HG03175 (cell line): Measurements from ENCODE around the gene FAM149B1.
A peak's percentile ranks its signal among the peaks of the same experiment; 100 is the strongest.
"Not testable (repeated sequence)": the region's sequence is repeated elsewhere in the genome, so short reads cannot be mapped to it uniquely, and the experiment has no call there.

Experiments
- ATAC-seq: cut with Tn5 transposase; IDR thresholded peaks from one replicate; pipeline ENCODE4 v1.9.1; 2021; ENCODE audit warnings: mild to moderate bottlenecking, moderate library complexity; ENCODE audit not compliant: unreplicated experiment

FAM149B1 gene

GRCh38 chr10:73167783-73168464 lies at the start of gene FAM149B1, which contains the start of gene ECD:
Gene FAM149B1 (plus strand): TSS chr10:73168119. CDS start chr10:73168340, 221 bp downstream.
Gene ECD (minus strand): TSS chr10:73168008. CDS start chr10:73163937, 4,071 bp downstream.
- ATAC-seq, result peak; percentile 96

- ATAC-seq, result no peak
These were observed 48.5 kb upstream of the FAM149B1 start for GRCh38 chr10:73119457-73119856.

- ATAC-seq, result no peak
These were observed 48.0 kb upstream of the FAM149B1 start for GRCh38 chr10:73119952-73120351.

DNA sequence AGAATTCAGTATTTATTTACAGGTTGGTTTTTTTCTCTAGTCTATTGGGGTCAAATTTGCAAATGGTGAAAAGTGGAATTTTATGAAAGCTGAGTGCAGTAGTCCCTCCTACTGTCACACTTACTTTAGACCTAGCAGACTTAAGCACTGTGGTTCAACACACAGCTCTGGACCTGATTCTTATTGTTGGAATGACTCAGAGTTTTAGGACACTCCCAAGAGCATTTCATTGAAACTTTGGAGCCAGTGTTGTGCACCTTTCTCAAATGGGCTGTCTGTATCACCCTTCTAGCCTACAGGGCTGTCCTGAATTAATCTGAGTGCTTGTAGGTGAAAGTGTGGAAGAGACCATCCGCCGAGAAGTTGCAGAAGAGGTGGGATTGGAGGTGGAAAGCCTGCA lies 41.6 kb upstream of the FAM149B1 start:
- no peak for ATAC-seq

GRCh38 chr10:73131301-73131700 lies 36.6 kb upstream of the FAM149B1 start:
- no peak for ATAC-seq

DNA sequence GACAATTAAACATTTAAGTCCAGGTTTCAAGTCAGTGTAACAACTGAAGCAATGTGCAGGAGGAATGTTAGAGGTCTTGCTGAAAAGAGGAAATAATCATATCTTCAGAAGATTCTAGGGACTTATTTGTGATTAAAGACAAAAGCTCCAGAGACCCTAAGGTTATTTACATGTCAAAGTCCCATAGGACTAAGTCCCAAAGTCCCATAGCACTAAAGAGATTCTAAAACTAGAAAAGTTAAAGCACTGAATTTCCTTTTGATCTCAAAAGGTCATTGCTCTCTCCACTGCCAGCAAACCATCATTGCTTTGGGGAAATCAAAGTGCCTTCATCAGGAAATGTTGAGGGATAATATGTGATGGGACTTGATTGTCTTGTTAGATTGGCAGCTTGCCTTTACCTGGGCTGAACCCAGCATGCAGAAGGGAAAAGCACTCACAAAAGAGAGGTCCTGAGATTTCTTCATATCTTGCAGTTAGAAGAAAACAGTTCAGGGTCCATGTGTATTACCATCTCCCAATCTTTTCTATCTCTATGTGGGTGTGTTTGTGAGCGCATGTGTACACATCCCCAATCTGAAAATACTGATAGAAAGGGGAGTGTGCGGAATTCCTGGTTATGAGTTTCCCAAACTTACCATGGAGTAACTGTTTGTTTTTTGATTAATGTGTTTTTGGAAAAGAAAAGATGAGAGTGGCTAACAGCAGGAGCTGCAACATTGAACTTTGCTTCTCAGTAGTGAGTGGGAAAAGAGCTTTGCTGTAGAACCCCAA lies 35.8 kb upstream of the FAM149B1 start:
- ATAC-seq, result no peak

DNA sequence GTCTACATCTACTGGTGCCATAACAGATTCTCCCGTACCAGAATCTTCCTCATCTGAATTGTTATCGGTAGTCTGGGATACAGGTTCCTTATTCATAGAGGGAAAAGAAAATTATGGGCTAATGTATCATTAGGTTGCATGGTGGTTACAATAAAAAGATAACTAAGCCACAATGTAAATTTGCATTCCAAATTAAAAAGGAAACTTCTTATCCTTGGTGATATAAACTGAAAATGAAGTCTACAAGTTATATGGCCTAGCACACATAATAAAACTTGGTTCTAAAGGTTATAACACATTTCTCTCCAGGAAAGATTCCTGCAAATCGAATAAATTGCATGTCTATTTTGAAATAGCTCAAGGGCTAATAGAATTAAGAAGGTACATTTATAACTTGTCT lies 33.2 kb upstream of the FAM149B1 start:
- no peak for ATAC-seq

- no peak for ATAC-seq
These were observed 31.3 kb upstream of the FAM149B1 start for GRCh38 chr10:73136627-73137026.

GRCh38 chr10:73139251-73139650 lies 28.7 kb upstream of the FAM149B1 start:
- no peak for ATAC-seq

- ATAC-seq, result no peak
These were observed 26.3 kb upstream of the FAM149B1 start for GRCh38 chr10:73141603-73142002.

GRCh38 chr10:73150633-73151413 lies 17.1 kb upstream of the FAM149B1 start:
- not testable (repeated sequence) for ATAC-seq

GRCh38 chr10:73152009-73152408 lies 15.9 kb upstream of the FAM149B1 start:
- no peak for ATAC-seq

GRCh38 chr10:73156054-73156453 lies 11.9 kb upstream of the FAM149B1 start:
- ATAC-seq, result no peak

DNA sequence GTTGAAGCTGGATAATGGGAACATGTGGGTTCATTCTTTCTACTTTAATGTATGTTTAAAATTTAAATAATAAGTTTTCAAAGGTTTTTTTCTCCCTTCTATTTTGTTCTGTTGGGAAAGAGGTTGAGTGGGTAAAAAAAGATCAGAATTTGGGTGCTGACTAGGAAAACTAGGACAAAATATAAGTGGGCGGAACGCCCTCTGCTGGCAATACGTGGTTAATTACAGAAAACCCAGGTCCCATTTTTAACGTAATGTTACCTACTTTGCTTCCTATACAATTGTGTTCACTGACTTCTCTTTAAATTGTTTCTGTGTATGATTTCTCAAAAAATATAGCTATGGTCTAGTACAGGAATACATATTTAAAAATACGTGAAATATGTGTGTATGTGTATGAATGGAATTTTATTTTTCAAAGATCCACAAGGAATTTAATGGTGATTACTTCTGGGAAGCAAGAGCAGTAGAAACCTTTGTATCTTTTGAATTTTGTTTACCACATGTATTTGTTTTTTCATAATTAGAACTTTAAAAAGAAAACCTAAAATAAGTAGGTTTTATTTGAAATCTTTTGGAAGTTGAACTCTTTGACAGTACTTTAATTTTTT lies 8.8 kb upstream of the FAM149B1 start:
- ATAC-seq, result no peak

- ATAC-seq, result no peak
These were observed 6.8 kb upstream of the FAM149B1 start for GRCh38 chr10:73161079-73161478.

- no peak for ATAC-seq
These were observed 6.3 kb upstream of the FAM149B1 start for GRCh38 chr10:73161662-73162061.

DNA sequence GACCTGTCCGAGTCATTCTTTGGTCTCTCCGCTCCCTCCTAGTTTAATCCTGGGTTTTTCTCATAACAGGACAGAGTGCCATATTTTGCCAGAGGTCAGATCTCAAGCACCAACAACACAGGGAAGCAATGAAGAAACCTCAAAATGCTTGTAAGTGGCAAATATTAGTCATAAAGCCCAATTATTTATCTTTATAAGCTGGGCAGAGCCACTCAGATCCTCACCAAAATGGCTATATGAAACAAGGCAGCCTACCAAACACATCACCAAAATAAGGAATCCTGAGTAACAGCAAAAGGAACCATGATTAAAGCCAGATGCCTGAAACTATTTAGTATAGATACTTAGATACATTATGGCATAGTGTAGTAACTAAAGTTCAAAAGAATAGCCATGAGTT lies 4.8 kb upstream of the FAM149B1 start:
- no peak for ATAC-seq

GRCh38 chr10:73166972-73167371 lies 947 bp upstream of the FAM149B1 start:
- no peak for ATAC-seq

GRCh38 chr10:73167458-73167782 lies 499 bp upstream of the FAM149B1 start:
- ATAC-seq, result no peak

DNA sequence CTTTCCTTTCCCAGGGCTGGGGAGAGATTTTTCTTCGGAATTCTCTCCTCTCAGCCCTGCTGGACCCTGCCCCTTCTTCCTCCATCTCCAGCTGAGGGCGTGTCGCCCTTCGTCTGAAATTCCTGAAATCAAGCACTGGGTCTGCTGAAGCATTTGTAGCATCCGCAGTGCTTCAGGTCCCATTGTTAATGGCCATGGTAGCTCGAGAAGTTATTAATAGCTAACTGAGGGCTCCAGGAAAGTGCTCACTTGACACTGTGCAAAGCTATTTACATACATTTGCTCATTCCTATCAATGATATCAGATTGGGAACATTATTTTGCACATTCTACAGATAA lies 515 bp downstream of the FAM149B1 start:
- peak; percentile 26 for ATAC-seq

DNA sequence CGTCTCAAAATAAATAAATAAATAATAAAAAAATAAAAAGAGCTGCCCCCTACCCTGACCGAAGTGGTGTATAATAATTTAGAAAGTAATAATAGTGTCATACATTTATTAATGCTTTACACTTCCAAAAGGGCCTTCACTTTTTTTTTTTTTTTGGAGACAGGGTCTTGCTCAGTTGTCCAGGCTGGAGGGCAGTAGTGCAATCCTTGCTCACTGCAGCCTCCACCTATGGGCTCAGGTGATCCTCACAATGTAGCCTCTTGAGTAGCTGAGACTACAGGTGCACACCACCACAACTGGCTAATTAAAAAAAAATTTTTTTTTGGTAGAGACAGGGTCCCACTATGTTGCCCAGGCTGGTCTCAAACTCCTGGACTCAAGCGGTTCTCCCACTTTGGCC lies 1.4 kb downstream of the FAM149B1 start:
- no peak for ATAC-seq
